Hypothalamus (tissue), 51 donors: ENCODE data around the gene DDC.
A peak's percentile ranks its signal among the peaks of the same experiment; 100 is the strongest.
"Not testable (repeated sequence)": the region's sequence is repeated elsewhere in the genome, so short reads cannot be mapped to it uniquely, and the experiment has no call there.

Experiments
- DNase-seq, 51 donors: peaks; one replicate each; lab custom pipeline; 2025; lab: John Stamatoyannopoulos, UW

DDC gene

DNA sequence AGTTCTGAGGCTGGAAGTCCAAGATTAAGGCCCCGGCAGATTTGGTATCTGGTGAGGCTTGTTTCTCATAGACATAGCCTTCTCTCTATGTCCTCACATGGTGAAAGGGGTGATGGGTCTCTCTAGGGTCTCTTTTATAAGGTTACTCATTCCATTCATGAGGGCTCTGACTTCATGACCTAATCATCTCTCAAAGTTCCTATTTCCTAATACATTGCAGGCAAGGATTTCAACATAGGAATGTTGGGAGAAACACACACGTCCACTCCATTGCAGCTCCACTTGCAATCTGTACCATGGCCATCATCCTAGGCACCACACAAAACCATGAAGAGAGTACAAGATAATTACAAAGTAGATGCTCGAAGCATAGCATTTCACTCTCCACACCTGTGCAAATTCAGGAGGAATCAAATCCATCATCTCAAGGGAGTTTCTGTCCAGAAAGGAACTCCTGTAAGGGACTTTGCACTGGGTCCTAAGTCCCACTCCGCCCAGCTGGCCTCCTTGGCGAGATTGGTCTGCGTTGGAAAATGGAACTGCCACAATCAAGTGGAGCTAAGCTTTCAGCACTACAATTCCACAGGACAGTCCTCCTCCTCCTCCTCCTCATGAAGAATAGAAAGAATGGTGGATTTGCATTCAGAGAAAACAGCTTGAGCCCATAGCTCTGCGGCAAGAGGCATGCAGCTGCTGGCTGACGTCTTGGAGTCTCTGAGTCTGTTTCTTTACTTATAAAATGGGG lies 8.8 kb downstream of the DDC start:
- DNase-seq: no peak

GRCh38 chr7:50555594-50556140 lies 9.5 kb downstream of the DDC start:
- DNase-seq: no peak

DNA sequence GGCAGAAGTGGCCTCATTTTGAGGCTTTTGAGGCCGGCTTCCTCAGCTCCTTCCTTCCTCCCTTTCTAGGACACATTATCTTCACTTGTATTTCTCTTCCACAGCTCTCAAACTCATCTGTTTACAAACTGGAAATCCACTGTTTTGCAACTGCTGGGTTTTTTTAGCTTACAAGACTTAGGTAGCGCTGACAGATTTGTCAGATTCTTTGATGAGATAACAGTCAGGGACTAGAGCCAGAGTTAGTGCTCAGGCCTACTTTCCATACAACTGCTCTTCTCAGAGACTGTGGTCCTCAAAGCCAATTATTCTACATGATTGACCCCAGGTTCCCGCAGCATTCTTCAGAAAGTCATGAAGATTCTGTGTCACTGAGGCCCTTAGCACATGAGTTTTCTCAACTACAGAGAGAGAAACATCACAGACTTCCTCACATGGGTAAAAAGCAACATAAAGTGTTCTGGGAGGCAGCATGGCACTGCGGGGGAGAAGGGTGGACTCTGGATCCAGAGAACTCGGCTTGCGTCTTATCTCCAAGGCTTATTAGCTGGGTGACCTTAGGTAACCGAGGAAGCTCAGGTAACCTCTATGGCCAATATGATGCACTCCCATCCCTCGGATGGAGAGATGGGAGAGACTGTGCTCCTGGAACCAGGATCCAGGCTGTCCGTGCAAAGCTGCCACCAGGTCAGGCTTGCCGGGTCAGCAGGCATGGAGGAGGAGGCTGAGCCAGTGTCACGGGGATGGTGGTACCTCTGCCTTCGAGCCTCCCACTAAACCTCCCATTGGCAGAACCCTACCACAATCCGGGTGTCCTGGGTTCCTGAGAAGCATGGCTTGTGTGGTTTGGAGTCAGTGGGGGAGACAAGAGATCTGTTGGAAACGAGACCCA lies 10.5 kb downstream of the DDC start:
- DNase-seq: no peak

DNA sequence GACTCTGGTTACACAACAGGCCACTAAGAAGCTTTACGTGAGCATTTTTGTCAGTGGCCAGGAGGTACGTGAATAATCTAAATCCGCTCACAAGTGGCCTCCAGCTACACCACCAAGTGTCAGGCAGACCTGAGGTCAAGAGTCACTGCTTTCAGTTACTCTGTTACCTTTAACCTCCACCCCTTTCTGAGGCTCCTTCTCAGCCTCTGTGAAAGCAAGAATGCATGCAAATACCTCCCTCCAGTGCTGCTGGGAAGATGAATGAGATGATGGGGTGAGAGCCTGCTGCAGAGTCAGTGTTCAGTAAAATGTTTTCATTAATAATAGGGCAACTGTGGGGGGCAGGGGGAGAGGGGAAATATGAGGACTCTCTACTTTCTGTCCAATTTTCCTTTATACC lies 11.2 kb downstream of the DDC start:
- no peak for DNase-seq

DNA sequence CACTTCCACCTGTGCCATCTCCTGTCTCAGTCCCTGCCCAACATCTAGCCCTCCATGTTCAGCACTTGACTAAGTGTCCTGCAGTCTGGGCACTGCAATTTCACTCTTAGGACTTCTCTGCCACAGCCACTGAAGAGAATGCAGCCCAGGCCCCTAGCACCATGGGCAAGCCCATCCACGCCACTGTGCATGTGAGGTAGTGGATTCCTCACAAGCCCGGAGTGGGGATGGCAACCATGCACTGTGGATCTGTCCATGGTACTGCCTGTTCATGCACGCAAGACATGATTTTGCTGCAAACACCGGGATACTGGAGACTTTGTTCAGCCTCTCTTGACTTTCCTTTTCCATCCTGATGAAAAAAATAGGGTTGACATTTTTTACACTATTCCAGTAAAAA lies 12.3 kb downstream of the DDC start:
- DNase-seq: peak in 1 of 51 donors; percentile 11

DNA sequence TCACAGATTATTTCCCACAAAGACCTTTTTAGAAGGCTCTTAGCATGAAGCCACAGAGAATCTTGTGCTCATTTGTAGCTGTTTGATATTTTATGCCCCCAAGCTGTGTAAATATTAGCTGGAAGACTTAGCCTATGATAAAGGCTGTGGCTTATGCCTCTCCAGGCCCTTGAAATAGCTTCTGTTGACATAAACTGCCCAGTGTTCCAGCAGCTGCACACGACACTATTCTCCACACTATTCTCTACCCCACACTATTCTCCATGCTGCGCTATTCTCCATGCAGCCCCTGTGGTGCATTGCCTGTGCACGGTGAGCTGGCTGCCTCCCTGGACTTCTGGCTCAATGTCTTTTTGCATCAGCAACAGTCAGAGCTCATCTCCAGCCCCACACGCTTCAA lies 13.1 kb downstream of the DDC start:
- DNase-seq: no peak

- DNase-seq: not testable (repeated sequence)
Observed at GRCh38 chr7:50545613-50546012, 19.6 kb downstream of the DDC start.

GRCh38 chr7:50544992-50545391 lies 20.2 kb downstream of the DDC start:
- no peak for DNase-seq

DNA sequence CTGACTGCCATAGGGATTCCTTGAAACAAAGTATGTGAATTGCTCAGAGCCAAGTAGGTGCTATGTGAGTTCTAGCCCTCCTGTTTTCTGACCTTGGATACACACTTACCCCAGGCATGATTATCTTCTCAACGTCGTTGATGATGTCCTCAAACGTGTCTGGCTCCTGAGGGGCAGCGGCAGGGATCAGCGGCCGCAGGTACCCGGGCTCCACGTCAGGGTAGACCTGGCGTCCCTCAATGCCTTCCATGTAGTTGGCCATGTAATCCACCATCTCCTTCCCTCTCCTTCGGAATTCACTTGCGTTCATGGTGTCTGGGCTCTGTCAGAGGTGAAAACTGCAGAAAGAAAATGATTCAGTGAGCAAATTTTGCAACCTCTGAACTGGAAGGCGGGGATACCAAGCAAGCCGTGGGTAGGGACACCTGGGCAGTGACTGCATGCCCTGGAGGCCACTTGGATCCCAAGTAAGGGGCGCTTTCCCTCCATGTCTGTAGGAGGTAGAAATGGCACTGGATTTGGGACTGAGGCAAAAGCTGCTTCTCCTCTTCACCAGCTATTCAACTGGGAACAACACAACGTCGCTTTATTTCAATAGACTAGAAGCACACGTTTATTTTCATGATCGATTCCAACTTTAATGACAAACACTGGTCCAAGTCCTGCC lies 21.3 kb downstream of the DDC start:
- DNase-seq: no peak

GRCh38 chr7:50542132-50542531 lies 23.1 kb downstream of the DDC start:
- DNase-seq: no peak

DNA sequence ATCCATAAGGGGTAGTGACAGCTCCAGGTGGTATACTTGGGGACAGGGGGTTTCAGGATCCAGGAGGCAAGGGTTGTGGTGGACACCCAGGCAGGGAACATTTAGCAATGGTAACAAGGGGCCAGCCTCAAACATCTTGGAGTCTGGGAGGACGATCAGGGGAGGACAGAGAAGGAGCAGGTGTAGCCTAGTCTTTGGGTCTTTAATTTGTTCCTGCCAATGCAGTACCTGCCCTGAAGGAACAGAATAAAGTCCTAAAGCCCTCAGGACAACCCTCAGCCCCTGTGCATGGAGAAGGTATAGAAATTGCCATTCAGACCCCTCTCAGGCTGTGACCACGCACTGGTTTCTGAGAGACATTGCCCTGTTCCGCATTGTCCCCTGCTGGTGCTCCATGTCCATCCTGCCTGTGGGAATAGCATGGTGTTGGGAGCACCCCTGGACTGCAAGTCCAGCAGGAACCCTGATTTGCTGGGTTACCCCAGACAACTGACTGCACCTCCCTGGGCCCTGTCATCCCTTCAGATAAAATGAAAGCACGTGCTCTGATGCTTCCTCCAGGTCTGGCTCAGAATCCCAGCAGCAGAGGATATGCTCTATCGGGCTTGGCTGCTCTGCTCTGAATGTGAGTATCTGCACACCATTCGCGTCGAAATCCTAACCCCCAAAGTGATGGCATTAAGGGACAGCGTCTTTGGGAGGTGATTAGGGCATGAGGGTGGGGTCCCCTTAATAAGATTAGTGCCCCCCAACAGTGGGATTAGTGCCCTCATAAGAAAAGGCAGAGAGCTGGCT lies 24.2 kb downstream of the DDC start:
- no peak for DNase-seq

DNA sequence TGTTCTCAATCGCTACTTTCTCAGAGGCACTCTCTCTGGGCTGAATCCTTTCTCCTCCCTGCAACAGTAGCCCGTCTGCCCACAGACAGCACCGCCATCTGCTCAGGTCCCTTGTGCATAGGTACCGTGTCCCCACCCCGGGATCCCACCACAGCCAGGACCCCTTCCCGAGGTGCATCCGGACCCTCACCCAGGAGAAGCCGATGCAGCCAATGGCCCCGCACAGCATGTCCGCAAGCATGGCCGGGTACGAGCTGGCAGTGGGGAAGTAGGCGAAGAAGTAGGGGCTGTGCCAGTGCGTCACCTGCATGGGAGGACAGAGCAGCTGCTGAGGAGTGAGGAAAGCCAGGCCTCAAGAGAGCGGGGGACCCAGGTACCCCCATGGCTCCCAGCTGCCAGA lies 25.5 kb downstream of the DDC start:
- DNase-seq: no peak

DNA sequence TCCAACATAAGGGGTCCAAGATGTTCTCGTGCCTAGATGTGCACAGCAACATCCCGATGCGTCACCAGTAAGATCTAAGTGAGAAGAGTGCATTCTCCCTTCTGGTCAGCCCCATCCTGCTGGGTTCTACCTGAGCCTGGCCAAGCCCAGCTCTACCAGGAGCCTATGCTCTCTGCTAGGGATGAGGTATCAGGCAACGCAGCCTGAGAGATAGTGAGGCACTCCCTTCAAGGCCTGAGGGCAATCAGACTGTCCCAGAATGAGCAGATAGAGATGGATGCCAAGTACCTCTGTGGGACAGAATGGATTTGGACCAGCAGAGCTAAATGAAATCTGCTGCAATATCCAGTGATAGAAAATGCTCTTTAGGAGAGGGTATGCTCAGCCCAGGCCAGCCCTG lies 26.7 kb downstream of the DDC start:
- DNase-seq: no peak

GRCh38 chr7:50537417-50537816 lies 27.8 kb downstream of the DDC start:
- no peak for DNase-seq

GRCh38 chr7:50535291-50535711 lies 29.9 kb downstream of the DDC start:
- not testable (repeated sequence) for DNase-seq

DNA sequence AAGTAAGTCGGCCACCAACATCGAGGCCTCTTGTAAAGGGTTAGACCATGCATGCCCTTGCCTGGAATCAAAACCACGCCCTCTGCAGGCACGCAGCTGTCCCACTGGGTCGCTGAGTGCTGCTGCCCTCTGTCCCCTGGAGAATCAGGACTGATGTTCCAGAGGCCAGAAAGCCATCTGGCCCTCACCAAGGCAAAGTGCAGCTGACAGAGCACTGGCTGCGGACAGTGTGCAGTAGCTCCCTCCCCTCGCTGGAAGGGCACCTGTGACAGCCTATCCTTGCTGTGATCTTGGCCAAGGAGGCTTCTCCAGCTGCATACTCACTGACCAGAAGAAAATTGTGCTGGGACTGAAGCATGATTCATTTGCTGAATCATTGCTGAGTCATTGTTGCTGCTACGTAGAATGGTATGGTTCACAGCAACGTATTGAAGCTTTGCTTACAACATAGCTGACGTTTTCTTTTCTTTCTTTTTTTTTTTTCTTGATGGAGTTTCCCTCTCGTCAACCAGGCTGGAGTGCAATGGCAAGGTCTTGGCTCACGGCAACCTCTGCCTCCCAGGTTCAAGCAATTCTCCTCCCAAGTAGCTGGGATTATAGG lies 30.4 kb downstream of the DDC start:
- DNase-seq: peak in 1 of 51 donors; percentile 4

DNA sequence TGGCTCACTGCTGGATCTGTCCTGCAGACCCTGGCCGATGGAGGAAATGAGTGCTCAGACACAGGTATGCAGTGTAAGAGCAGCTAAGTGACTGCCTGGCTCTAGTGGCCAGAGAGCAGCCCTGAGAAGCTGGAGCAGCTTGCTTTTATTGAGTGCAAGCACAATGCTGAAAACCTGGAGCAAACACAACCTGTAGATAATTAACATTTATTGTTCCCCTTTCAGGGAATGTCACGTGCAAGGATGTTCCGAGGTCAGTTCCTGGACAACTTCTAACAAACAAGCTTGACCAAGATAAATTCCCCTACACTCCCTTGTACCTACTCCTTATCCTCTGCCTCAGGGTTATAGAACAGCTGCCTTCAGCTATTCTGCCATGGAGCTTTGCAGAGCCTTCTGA lies 31.3 kb downstream of the DDC start:
- no peak for DNase-seq

DNA sequence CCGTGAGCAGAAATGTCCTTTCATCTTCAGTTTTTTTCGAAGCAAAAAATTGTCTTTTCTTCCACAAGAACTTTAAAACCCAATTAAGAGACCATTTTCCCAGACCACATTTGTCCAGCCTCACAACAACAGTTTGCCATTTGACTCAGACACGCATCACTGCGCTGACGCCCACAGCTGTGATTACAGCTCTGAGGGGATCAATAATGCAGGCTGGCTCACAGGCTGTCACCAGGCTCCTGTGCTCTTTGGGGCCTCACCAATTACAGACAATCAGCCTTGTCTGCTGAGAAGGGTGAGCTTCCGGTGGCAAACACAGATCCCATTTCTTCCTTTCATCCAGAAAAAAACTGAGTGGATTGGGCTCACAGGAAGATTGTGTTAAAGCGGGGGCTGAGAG lies 33.3 kb downstream of the DDC start:
- peak in 6 of 51 donors; percentile 11 to 53 (median 48) for DNase-seq

DNA sequence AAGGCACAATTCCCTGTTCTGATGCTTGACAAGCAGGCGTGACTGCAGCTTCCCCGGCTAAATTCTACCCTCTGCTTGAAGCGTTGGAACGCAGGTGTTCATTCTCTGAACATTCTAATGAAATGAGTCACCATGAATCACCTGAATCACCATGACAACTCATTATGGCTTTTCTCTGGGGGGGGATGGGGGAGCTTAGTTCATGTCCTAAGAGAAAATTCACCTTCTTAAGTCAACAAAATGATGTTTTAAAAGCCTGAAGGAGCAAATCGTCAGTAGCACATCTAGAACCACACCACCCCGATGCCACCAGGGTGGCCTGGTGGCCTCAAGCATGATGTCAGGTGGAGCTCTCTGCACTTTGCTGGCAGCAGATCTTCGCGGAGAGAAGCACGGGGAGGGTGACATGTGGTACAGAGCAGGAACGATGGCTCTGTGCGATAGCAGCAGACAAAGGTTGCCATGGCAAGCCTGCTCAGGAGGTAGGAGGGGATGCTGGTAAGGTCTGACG lies 33.7 kb downstream of the DDC start:
- peak in 21 of 51 donors; percentile 10 to 81 (median 35) for DNase-seq

GRCh38 chr7:50530766-50531165 lies 34.4 kb downstream of the DDC start:
- DNase-seq: no peak
